Hematopoietic multipotent progenitor cell treated with erythropoietin and hydrocortisone succinate and interleukin-3 and kit ligand, for 8 days (in vitro differentiated cells): Measurements from ENCODE around the gene OR52H1.
A peak's percentile ranks its signal among the peaks of the same experiment; 100 is the strongest.

Source experiments
- DNase-seq: peaks from one replicate; pipeline ENCODE4 v3.0.0-alpha.2; 2015

OR52H1 gene

GRCh38 chr11:5531053-5531831 is 17.1 kb downstream of the OR52H1 start:
- DNase-seq: peak; percentile 56

- no peak for DNase-seq
Observed at GRCh38 chr11:5528495-5528894, 19.8 kb downstream of the OR52H1 start.

- DNase-seq: peak; percentile 49
Observed at GRCh38 chr11:5527716-5528115, 20.6 kb downstream of the OR52H1 start.

- no peak for DNase-seq
Observed at GRCh38 chr11:5524756-5525155, 23.6 kb downstream of the OR52H1 start.

- DNase-seq: no peak
Observed at GRCh38 chr11:5522308-5522707, 26.0 kb downstream of the OR52H1 start.

GRCh38 chr11:5521540-5521939 is 26.8 kb downstream of the OR52H1 start:
- DNase-seq: no peak

- DNase-seq: no peak
Observed at GRCh38 chr11:5516599-5516998, 31.7 kb downstream of the OR52H1 start, which contains the start of gene UBQLNL. Gene UBQLNL (minus strand): TSS chr11:5516699. CDS start chr11:5516441, 258 bp downstream.

- DNase-seq: no peak
Observed at GRCh38 chr11:5514841-5515240, 33.5 kb downstream of the OR52H1 start.

- DNase-seq: no peak
Observed at GRCh38 chr11:5509803-5510202, 38.5 kb downstream of the OR52H1 start, which contains the start of gene UBQLN3. Gene UBQLN3 (minus strand): TSS chr11:5509957. CDS start chr11:5509558, 399 bp downstream.

- DNase-seq: no peak
Observed at GRCh38 chr11:5508605-5509004, 39.7 kb downstream of the OR52H1 start.

GRCh38 chr11:5507933-5508305 is 40.4 kb downstream of the OR52H1 start:
- no peak for DNase-seq

GRCh38 chr11:5507177-5507932 is 41.0 kb downstream of the OR52H1 start:
- DNase-seq: peak; percentile 13

- DNase-seq: no peak
Observed at GRCh38 chr11:5505363-5506048, 42.8 kb downstream of the OR52H1 start.

- DNase-seq: no peak
Observed at GRCh38 chr11:5504403-5504921, 43.9 kb downstream of the OR52H1 start.

GRCh38 chr11:5500393-5500801 is 47.9 kb downstream of the OR52H1 start:
- DNase-seq: no peak

GRCh38 chr11:5499671-5500070 is 48.7 kb downstream of the OR52H1 start:
- no peak for DNase-seq
